ENCODE data around the gene COL1A2.

- TF ChIP-seq CTCF (IDR thresholded peaks at IDR 0.05; ENCODE audit: low read length) = no peak
- TF ChIP-seq EZH2 (optimal IDR thresholded peaks at IDR 0.05; ENCODE audit: low read depth, low read length) = no peak
These were observed 38.1 kb downstream of the COL1A2 start for GRCh38 chr7:94432817-94433216.

Data from MM.1S (cell line).